ENCODE results near the gene RIGI.

- no peak for TF ChIP-seq CTCF (IDR thresholded peaks at IDR 0.05)
- no peak for TF ChIP-seq POLR2A (IDR thresholded peaks at IDR 0.05)
Measured at GRCh38 chr9:32486839-32487562, 39.0 kb downstream of the RIGI start.

Data from uterus (tissue), 2 donors.